ENCODE data around the gene LTBP1.

DNA sequence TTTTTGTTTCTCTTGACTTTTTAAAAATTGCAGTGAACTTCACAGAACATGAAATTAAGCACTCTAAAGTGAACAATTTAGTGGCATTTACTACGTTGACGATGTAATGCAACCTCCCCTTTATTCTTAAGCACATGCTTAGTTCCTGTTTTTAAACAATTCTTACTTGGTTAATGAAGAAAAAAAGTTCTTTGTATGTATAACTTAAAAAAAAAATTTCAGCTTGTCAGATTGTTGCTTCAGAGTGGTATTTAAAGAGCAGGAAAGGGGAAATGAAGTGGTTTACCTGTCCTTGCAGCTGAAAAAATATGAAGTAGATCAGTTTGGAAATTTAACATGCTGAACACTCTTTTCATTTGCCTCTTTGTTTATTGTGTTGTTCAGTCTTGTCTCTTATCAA, 434.0 kb downstream of the LTBP1 start:
- TF ChIP-seq, protein P1, sequence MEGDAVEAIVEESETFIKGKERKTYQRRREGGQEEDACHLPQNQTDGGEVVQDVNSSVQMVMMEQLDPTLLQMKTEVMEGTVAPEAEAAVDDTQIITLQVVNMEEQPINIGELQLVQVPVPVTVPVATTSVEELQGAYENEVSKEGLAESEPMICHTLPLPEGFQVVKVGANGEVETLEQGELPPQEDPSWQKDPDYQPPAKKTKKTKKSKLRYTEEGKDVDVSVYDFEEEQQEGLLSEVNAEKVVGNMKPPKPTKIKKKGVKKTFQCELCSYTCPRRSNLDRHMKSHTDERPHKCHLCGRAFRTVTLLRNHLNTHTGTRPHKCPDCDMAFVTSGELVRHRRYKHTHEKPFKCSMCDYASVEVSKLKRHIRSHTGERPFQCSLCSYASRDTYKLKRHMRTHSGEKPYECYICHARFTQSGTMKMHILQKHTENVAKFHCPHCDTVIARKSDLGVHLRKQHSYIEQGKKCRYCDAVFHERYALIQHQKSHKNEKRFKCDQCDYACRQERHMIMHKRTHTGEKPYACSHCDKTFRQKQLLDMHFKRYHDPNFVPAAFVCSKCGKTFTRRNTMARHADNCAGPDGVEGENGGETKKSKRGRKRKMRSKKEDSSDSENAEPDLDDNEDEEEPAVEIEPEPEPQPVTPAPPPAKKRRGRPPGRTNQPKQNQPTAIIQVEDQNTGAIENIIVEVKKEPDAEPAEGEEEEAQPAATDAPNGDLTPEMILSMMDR (IDR thresholded peaks at IDR 0.05): no peak
- TF ChIP-seq EP300 (IDR thresholded peaks at IDR 0.05): no peak
